Panc1 (cell line): ENCODE data around the gene LONRF2. TPM values are rescaled to one million over a fixed set of nuclear protein-coding genes. Genes with fewer than 3 reads are reported as not detected.

ENCODE experiments used
- ATAC-seq: fragments of 200-7000 bp; cut with Tn5 transposase; 2 replicates; pipeline ENCODE4 v1.9.1; 2020; ENCODE audit warnings: mild to moderate bottlenecking, moderate library complexity
- BruUV-seq: library from RNA; stranded (reverse); fragments of 400-500 nt; replicated peaks from 2 replicates; lab custom pipeline; 2021; lab: Mats Ljungman, UMichigan
- CTCF ChIA-PET: fragments of 300-600 bp; sonication (Branson Sonifier 250); formaldehyde crosslinking; loops from one replicate; lab custom pipeline; 2022; ENCODE audit warnings: antibody characterized with exemption; lab: Charles Lee
- POLR2A ChIA-PET: fragments of 300-600 bp; sonication (Branson Sonifier 250); formaldehyde crosslinking; loops from one replicate; lab custom pipeline; 2022; ENCODE audit warnings: antibody characterized with exemption; lab: Charles Lee
- DNase-seq: peaks from one replicate; pipeline ENCODE4 v3.0.0-alpha.2; 2010; ENCODE audit warnings: low read depth, low spot score
- H3K27ac ChIP-seq: 2 replicates; pipeline ENCODE4 v1.5.1; 2011; ENCODE audit warnings: mild to moderate bottlenecking, low read length, inconsistent platforms
- H3K27me3 ChIP-seq: fragments of 200-500 bp; sonication (Bioruptor generic); 2 replicates; pipeline ENCODE4 v1.6.0; 2014; ENCODE audit warnings: low read length, inconsistent platforms; ENCODE audit not compliant: control insufficient read depth, insufficient read depth
- H3K36me3 ChIP-seq: fragments of 200-500 bp; sonication (Bioruptor generic); 2 replicates; pipeline ENCODE4 v1.5.1; 2014; ENCODE audit warnings: inconsistent platforms, mild to moderate bottlenecking, low read length, moderate library complexity; ENCODE audit not compliant: control insufficient read depth, insufficient read depth
- H3K4me1 ChIP-seq: 2 replicates; pipeline ENCODE4 v1.5.1; 2011; ENCODE audit warnings: inconsistent platforms, mild to moderate bottlenecking, low read length, moderate library complexity; ENCODE audit not compliant: control insufficient read depth, insufficient read depth
- H3K4me3 ChIP-seq, 2 experiments: 2 replicates each; pipeline ENCODE4 v1.5.1; 2011 to 2012; ENCODE audit warnings: low read depth in 2 of 2, low read length in 2 of 2, mild to moderate bottlenecking in 2 of 2, inconsistent platforms in 1 of 2, moderate library complexity in 1 of 2
- H3K9me3 ChIP-seq: fragments of 200-500 bp; sonication (Bioruptor generic); 2 replicates; pipeline ENCODE4 v1.5.1; 2014; ENCODE audit warnings: low read depth, mild to moderate bottlenecking, inconsistent platforms, low read length, moderate library complexity; ENCODE audit not compliant: control insufficient read depth, insufficient read depth
- CTCF ChIP-seq: fragments of 450-650 bp; IDR thresholded peaks from 2 replicates; pipeline ENCODE4 v1.5.1; 2017; ENCODE audit warnings: mild to moderate bottlenecking
- POLR2AphosphoS5 ChIP-seq: IDR thresholded peaks from 2 replicates; pipeline ENCODE4 v1.6.1; 2012; ENCODE audit warnings: mild to moderate bottlenecking, low read depth, low read length, moderate library complexity
- REST ChIP-seq, 2 experiments: IDR thresholded peaks; 2 replicates each; pipeline ENCODE4 v1.6.1; 2011 to 2012; ENCODE audit warnings: low read depth in 2 of 2, control low read depth in 1 of 2, low read length in 1 of 2, mild to moderate bottlenecking in 1 of 2, moderate library complexity in 1 of 2; ENCODE audit not compliant: insufficient read depth in 1 of 2
- SIN3A ChIP-seq: IDR thresholded peaks from 2 replicates; pipeline ENCODE4 v1.6.1; 2012; ENCODE audit warnings: low read depth, mild to moderate bottlenecking, low read length, moderate library complexity, borderline replicate concordance; ENCODE audit not compliant: insufficient read depth
- TCF7L2 ChIP-seq: IDR thresholded peaks from 2 replicates; pipeline ENCODE4 v1.6.1; 2011; ENCODE audit warnings: mild to moderate bottlenecking, low read depth, low read length, inconsistent platforms
- in situ Hi-C: cut with HindIII; loops from 2 replicates; pipeline ENCODE4 v1.10.0; 2016; ENCODE audit warnings: low sequenced_read_pairs, low pct_unique_long_range_greater_than_20kb
- intact Hi-C: fragments of 100-400 bp; cut with micrococcal nuclease; formaldehyde crosslinking; loops from one replicate; pipeline ENCODE4 v1.10.0; 2022; ENCODE audit not compliant: unreplicated experiment
- total RNA-seq: library from RNA; stranded (reverse); gene quantifications from one replicate; pipeline ENCODE4 v1.2.1, GENCODE V29; 2021; ENCODE audit not compliant: unreplicated experiment

Gene LONRF2
- total RNA-seq, 1 experiment from 2014 or later, result 12.9 TPM

- no peak for ATAC-seq
- Histone ChIP-seq H3K9me3 (no peaks in the 10 kb centered on the region), H3K36me3 (no peaks in the 10 kb centered on the region), H3K27ac (no peak overlapping the region), H3K4me3 (no peak overlapping the region), H3K4me1 (no peaks in the 10 kb centered on the region), H3K27me3 (peaks cover 38% of the 10 kb centered on the region)
- intact Hi-C loops (no loop called here), in situ Hi-C loops (no loop called here)
- no peak for DNase-seq
- TF ChIP-seq SIN3A (no peak), CTCF (no peak), POLR2AphosphoS5 (no peak), REST (IDR thresholded peaks at IDR 0.05; ENCODE audit: insufficient read depth in 1 of 2, low read depth in 2 of 2, low read length in 1 of 2) (no peak), TCF7L2 (no peak)
- ChIA-PET POLR2A (no interaction called here), CTCF (no interaction called here)
- no TSS peak for BruUV-seq
Observed at GRCh38 chr2:100224988-100225710, 97.2 kb downstream of the LONRF2 start.

GRCh38 chr2:100223502-100223901 is 98.8 kb downstream of the LONRF2 start:
- POLR2A ChIA-PET, result no interaction called here

More at GRCh38 chr2:100223502-100223901, 98.8 kb downstream of the LONRF2 start:
- no peak for DNase-seq
- CTCF ChIA-PET, result no interaction called here
- Histone ChIP-seq H3K4me3 (no peak overlapping the region), H3K4me1 (no peaks in the 10 kb centered on the region), H3K27ac (no peak overlapping the region), H3K27me3 (peaks cover 35% of the 10 kb centered on the region), H3K9me3 (no peaks in the 10 kb centered on the region), H3K36me3 (no peaks in the 10 kb centered on the region)
- no TSS peak for BruUV-seq
- TF ChIP-seq TCF7L2, result no peak
- TF ChIP-seq CTCF, result no peak
- TF ChIP-seq POLR2AphosphoS5, result no peak
- no peak for TF ChIP-seq REST (IDR thresholded peaks at IDR 0.05; ENCODE audit: insufficient read depth in 1 of 2, low read depth in 2 of 2, low read length in 1 of 2)
- no peak for TF ChIP-seq SIN3A
- intact Hi-C loops (no loop called here), in situ Hi-C loops (no loop called here)
- ATAC-seq, result no peak
